ENCODE results near the gene SLC24A3.
"Not testable (repeated sequence)": the region's sequence is repeated elsewhere in the genome, so short reads cannot be mapped to it uniquely, and the experiment has no call there.

Gene SLC24A3

GRCh38 chr20:19609642-19610223, 397.3 kb downstream of the SLC24A3 start:
- DNase-seq, result no peak

DNA sequence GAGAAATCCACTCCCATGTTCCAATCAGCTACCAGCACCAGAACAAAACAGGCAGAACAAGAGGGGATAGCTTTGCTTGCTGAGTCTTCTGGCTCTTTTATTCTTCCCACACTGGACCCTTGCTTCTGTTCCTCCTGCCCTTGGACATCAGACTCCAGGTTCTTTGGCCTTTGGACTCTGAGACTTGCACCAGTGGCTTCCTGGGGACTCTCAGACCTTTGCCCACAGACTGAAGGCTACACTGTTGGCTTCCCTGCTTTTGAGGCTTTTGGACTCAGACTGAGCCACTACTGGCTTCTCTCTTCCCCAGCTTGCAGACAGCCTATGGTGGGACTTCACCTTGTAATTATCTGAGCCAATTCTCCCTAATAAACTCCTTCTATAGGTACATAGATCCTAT, 403.2 kb downstream of the SLC24A3 start:
- no peak for DNase-seq

- no peak for DNase-seq
These were observed 403.6 kb downstream of the SLC24A3 start for GRCh38 chr20:19616081-19616480.

GRCh38 chr20:19616620-19617019, 404.2 kb downstream of the SLC24A3 start:
- DNase-seq, result no peak

- DNase-seq, result no peak
These were observed 404.8 kb downstream of the SLC24A3 start for GRCh38 chr20:19617256-19617655.

DNA sequence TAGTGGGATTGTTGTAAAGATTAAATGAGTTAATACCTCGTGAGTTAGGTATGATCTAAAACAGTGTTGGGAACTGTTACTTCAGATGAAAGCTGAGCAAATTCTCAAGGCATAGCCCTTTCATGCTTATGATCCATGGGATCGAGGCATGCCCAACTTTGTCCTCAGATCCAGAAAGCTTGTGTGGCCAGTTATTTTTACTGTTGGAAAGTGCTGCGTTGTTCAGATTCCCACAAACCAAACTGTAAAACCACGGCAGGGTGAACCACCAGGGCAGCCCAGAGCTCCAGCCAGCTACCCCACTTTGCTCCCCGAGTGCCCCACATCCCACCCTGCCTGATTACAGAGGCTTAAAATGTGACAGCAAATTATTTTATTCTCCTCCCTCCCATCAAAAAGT, 406.3 kb downstream of the SLC24A3 start:
- no peak for DNase-seq

GRCh38 chr20:19619904-19620430, 407.5 kb downstream of the SLC24A3 start:
- no peak for DNase-seq

DNA sequence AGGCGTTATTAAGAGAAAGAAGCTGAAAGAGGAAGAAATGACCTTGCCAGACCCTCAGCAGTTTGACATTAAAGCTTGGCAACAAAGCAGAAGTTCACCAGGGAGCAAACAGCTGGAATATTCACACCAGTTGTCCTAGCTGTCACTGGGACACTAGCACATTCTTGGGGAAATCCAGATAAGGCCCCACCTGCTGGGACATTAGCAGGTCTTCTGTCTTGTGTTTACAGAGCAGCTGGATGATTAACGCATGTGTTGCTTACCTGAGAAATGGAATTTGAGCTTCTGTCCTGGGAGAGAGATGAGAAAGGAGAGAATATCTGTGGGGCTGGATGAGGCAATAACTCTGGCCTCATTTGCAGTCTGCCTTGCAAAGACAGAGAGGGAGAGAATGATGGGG, 408.0 kb downstream of the SLC24A3 start:
- DNase-seq, result no peak

DNA sequence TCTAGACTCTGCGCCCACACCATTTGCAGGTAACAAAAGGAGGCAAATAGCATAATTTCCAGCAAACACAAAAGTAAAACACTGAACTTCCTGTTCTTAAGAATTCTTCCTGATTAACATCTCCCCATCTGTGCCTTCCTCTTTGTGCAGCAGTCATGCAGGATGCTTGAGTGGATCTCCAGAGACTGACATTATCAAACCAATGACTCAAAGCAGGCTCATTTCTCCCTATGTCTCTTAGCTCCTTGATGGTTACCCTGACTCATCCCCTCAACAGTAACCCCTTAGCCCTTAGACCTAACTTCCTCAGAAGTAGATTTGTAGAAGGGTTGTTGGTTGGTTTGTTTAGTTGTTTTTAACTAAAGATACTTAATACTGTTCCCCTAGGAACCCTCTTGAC, 408.6 kb downstream of the SLC24A3 start:
- no peak for DNase-seq

- DNase-seq, result no peak
These were observed 412.0 kb downstream of the SLC24A3 start for GRCh38 chr20:19624221-19624965.

GRCh38 chr20:19625426-19625825, 413.0 kb downstream of the SLC24A3 start:
- no peak for DNase-seq

- no peak for DNase-seq
These were observed 414.5 kb downstream of the SLC24A3 start for GRCh38 chr20:19626896-19627295.

- peak; percentile 75 for DNase-seq
These were observed 416.2 kb downstream of the SLC24A3 start for GRCh38 chr20:19628570-19629134.

GRCh38 chr20:19631410-19631809, 419.0 kb downstream of the SLC24A3 start:
- no peak for DNase-seq

- DNase-seq, result no peak
These were observed 421.5 kb downstream of the SLC24A3 start for GRCh38 chr20:19633985-19634384.

DNA sequence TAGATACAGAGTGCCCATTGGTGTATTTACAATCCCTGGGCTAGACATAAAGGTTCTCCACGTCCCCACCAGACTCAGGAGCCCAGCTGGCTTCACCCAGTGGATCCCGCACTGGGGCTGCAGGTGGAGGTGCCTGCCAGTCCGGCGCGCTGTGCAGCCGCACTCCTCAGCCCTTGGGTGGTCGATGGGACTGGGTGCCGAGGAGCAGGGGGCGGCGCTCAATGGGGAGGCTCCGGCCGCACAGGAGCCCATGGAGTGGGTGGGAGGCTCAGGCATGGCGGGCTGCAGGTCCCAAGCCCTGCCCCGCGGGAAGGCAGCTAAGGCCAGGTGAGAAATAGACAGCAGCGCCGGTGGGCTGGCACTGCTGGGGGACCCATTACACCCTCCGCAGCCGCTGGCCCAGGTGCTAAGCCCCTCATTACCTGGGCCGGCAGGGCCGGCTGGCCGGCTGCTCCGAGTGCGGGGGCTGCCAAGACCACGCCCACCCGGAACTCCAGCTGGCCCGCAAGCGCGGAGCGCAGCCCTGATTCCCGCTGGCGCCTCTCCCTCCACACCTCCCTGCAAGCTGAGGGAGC, 427.1 kb downstream of the SLC24A3 start:
- not testable (repeated sequence) for DNase-seq

GRCh38 chr20:19642860-19643259, 430.4 kb downstream of the SLC24A3 start:
- no peak for DNase-seq

- no peak for DNase-seq
These were observed 431.6 kb downstream of the SLC24A3 start for GRCh38 chr20:19644085-19644484.

GRCh38 chr20:19646963-19647362, 434.5 kb downstream of the SLC24A3 start:
- no peak for DNase-seq

DNA sequence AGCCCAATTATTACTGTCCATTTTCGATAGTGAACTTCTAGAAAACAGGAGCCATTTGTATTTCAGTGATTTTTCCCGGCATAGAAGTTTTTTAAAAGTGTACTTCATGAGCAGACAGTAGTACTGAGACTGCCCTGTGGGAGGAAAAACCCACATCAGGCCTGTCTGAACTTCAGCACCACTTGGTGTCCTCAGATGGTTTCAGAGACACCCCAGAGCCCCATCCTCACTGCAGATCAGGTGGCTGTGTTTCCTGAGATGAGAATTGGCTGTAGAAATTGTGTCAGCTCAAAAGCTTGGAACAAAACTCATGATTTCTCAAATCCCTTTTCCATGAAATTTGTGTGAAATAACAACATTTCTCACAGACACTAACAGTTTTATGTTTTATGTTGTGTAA, 435.6 kb downstream of the SLC24A3 start:
- DNase-seq, result no peak

GRCh38 chr20:19649041-19649440, 436.6 kb downstream of the SLC24A3 start:
- DNase-seq, result no peak

DNA sequence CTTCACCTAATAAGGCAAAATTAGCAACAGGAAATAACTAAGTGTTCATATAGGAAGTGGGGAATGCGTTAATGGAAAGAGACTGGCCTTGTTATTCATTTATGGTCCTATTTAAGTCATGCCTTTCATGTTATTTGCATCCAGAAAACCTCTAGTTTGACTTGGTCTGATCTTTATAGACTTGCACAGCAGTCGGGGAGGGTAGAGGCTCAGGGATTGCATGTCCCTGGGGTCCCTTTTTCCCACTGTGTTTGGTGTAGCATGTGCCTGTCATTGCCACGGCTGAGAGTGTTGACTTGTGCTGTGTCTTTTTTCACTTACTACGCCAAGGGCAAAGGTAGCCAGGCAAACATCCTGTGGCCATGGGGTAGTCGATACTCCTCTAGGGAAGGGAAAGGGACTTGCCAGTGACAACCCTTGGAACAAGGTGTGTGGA, 440.2 kb downstream of the SLC24A3 start:
- DNase-seq, result no peak

- no peak for DNase-seq
These were observed 440.9 kb downstream of the SLC24A3 start for GRCh38 chr20:19653327-19653726.

DNA sequence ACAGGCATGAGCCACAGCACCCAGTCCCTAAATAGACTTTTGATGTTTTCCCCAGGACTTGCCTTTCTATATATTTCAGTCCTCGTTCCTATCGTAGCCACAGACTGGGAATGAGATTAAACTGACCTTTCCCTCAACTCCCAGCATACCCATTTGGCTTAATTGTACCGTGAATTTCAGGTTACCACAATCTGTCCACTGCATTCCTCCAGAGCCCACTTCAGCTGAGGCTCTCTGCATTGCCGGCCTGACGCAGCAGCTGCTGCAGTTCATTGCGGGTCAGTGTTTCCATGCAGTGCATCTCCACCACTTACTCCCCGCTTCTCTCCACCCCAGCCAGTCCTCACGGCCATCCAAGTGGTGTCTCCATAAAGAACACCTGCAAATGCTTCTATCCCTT, 442.5 kb downstream of the SLC24A3 start:
- no peak for DNase-seq

All from NCI-H510A (cell line).